HepG2 (cell line): ENCODE results near the gene IQGAP2. TPM values are rescaled to one million over a fixed set of nuclear protein-coding genes. Genes with fewer than 3 reads are reported as not detected.

Experiments used
- ATAC-seq: fragments of 200-7000 bp; cut with Tn5 transposase; 3 replicates; pipeline ENCODE4 v1.9.1; 2020; ENCODE audit warnings: mild to moderate bottlenecking, moderate library complexity
- BruUV-seq: library from RNA; stranded (reverse); fragments of 400-500 nt; replicated peaks from 2 replicates; lab custom pipeline; 2021; lab: Mats Ljungman, UMichigan
- CTCF ChIA-PET: fragments of 300-600 bp; formaldehyde crosslinking; extraction: SDS; loops from one replicate; lab custom pipeline; 2021; ENCODE audit warnings: low total read pairs, inconsistent platforms, low intra/inter-chr PET ratio; lab: Yijun Ruan, JAX
- POLR2A ChIA-PET: fragments of 350-600 bp; sonication (Branson Sonifier 250); formaldehyde crosslinking; loops from one replicate; lab custom pipeline; 2020; ENCODE audit warnings: antibody characterized with exemption, inconsistent platforms; lab: Yijun Ruan, JAX
- DNase-seq: peaks from one replicate; pipeline ENCODE4 v3.0.0-alpha.2; 2015; ENCODE audit warnings: low spot score
- FAIRE-seq: peaks from 3 replicates; lab custom pipeline; 2011; peaks lifted over from hg19 to GRCh38; lab: Jason Lieb, UNC
- H2AFZ ChIP-seq: one replicate; pipeline ENCODE4 v1.6.1; 2011; ENCODE audit warnings: low read length, inconsistent platforms
- H3K27ac ChIP-seq: fragments of 300-600 bp; 3 replicates; pipeline ENCODE4 v1.8.0; 2011; ENCODE audit warnings: mixed run types, mild to moderate bottlenecking, mixed read lengths, low read length, inconsistent platforms; ENCODE audit not compliant: insufficient read depth; ENCODE audit errors: extremely low read length
- H3K27me3 ChIP-seq, 2 experiments: fragments of 200-600 bp in 1 of 2; 2 replicates in 1 of 2; 3 replicates in 1 of 2; pipeline versions ENCODE4 v1.6.0 to v1.8.0; 2011; ENCODE audit warnings: low read length in 2 of 2, mild to moderate bottlenecking in 2 of 2, moderate library complexity in 2 of 2, inconsistent platforms in 1 of 2; ENCODE audit not compliant: insufficient read depth in 2 of 2, control insufficient read depth in 1 of 2
- H3K36me3 ChIP-seq, 2 experiments: fragments of 200-600 bp in 1 of 2; replicated peaks in 1 of 2; 2 replicates in 1 of 2; 3 replicates in 1 of 2; pipeline versions ENCODE4 v1.5.1 to v1.8.0; 2011; ENCODE audit warnings: low read length in 2 of 2, inconsistent platforms in 1 of 2; ENCODE audit not compliant: insufficient read depth in 2 of 2, control insufficient read depth in 1 of 2
- H3K4me1 ChIP-seq: 2 replicates; pipeline ENCODE4 v1.5.1; 2012; ENCODE audit warnings: low read length, inconsistent platforms; ENCODE audit not compliant: insufficient read depth
- H3K4me2 ChIP-seq: 2 replicates; pipeline ENCODE4 v1.6.0; 2011; ENCODE audit warnings: low read depth, low read length, inconsistent platforms
- H3K4me3 ChIP-seq, 3 experiments: fragments of 200-600 bp in 1 of 3; sonication (generic), shearing (Covaris generic) in 1 of 3; replicated peaks in 1 of 3; 2 replicates each; pipeline ENCODE4 v1.5.1; 2011 to 2016; ENCODE audit warnings: low read length in 3 of 3, inconsistent platforms in 2 of 3, low read depth in 2 of 3, mild to moderate bottlenecking in 2 of 3, control low read depth in 1 of 3, mixed read lengths in 1 of 3; ENCODE audit not compliant: insufficient read depth in 1 of 3
- H3K79me2 ChIP-seq: one replicate; pipeline ENCODE4 v1.6.1; 2011; ENCODE audit warnings: low read length, inconsistent platforms; ENCODE audit not compliant: insufficient read depth
- H3K9ac ChIP-seq: 2 replicates; pipeline ENCODE4 v1.6.0; 2011; ENCODE audit warnings: mild to moderate bottlenecking, low read depth, low read length, inconsistent platforms; ENCODE audit not compliant: insufficient read depth
- H3K9me3 ChIP-seq: 2 replicates; pipeline ENCODE4 v1.5.1; 2012; ENCODE audit warnings: mild to moderate bottlenecking, low read length
- H4K20me1 ChIP-seq: 2 replicates; pipeline ENCODE4 v1.6.0; 2011; ENCODE audit warnings: inconsistent platforms, mild to moderate bottlenecking, low read length, moderate library complexity; ENCODE audit not compliant: insufficient read depth
- CEBPG ChIP-seq: IDR thresholded peaks from 2 replicates; pipeline ENCODE4 v1.6.1; 2016
- DPF2 ChIP-seq: sonication (generic); formaldehyde crosslinking; IDR thresholded peaks from 2 replicates; pipeline ENCODE4 v1.4.0; 2020; ENCODE audit warnings: mild to moderate bottlenecking, low read depth, missing genetic modification reagents, borderline replicate concordance
- GATAD2A ChIP-seq: IDR thresholded peaks from 2 replicates; pipeline ENCODE4 v1.6.1; 2016
- GFI1 ChIP-seq: sonication (generic); formaldehyde crosslinking; IDR thresholded peaks from 2 replicates; pipeline ENCODE4 v1.5.0; 2020; ENCODE audit warnings: missing genetic modification reagents, mild to moderate bottlenecking, borderline replicate concordance
- MATR3 ChIP-seq: sonication (generic); formaldehyde crosslinking; IDR thresholded peaks from 2 replicates; pipeline ENCODE4 v1.4.0; 2020; ENCODE audit warnings: missing genetic modification reagents
- NFIB ChIP-seq: sonication (generic); formaldehyde crosslinking; IDR thresholded peaks from 2 replicates; pipeline ENCODE4 v1.9.0; 2021; ENCODE audit warnings: missing genetic modification reagents, mild to moderate bottlenecking, borderline replicate concordance
- PAF1 ChIP-seq: IDR thresholded peaks from 2 replicates; pipeline ENCODE4 v1.6.1; 2016; ENCODE audit warnings: missing genetic modification reagents, missing compliant biosample characterization
- RBM39 ChIP-seq: fragments of 200-400 bp; formaldehyde crosslinking; IDR thresholded peaks from one replicate; pipeline ENCODE4 v1.6.1; 2018; ENCODE audit warnings: antibody characterized with exemption, mild to moderate bottlenecking, low read depth, low read length; ENCODE audit not compliant: poor library complexity, severe bottlenecking
- SMARCE1 ChIP-seq: fragments of 450-650 bp; IDR thresholded peaks from 2 replicates; pipeline ENCODE4 v1.6.1; 2017; ENCODE audit warnings: borderline replicate concordance
- SYNCRIP ChIP-seq: fragments of 200-400 bp; formaldehyde crosslinking; IDR thresholded peaks from 2 replicates; pipeline ENCODE4 v1.6.1; 2018; ENCODE audit warnings: mild to moderate bottlenecking, low read depth, low read length; ENCODE audit not compliant: insufficient read depth
- TCF7 ChIP-seq: sonication (generic); IDR thresholded peaks from 2 replicates; pipeline ENCODE4 v1.6.1; 2016; ENCODE audit warnings: antibody characterized with exemption, low read depth
- THAP11 ChIP-seq: IDR thresholded peaks from 2 replicates; pipeline ENCODE4 v1.6.1; 2016; ENCODE audit warnings: missing biosample characterization, missing genetic modification reagents
- ZFP1 ChIP-seq: IDR thresholded peaks from 2 replicates; pipeline ENCODE4 v1.6.1; 2016
- ZMYM2 ChIP-seq: sonication (generic); formaldehyde crosslinking; IDR thresholded peaks from 2 replicates; pipeline ENCODE4 v1.8.0; 2022; ENCODE audit warnings: mild to moderate bottlenecking, missing genetic modification reagents
- ZNF136 ChIP-seq: sonication (generic); formaldehyde crosslinking; IDR thresholded peaks from 2 replicates; pipeline ENCODE4 v1.8.1; 2022; ENCODE audit warnings: low read depth, mild to moderate bottlenecking, moderate library complexity, missing genetic modification reagents
- ZNF274 ChIP-seq: sonication (generic); formaldehyde crosslinking; IDR thresholded peaks from 2 replicates; pipeline ENCODE4 v1.5.1; 2020; ENCODE audit warnings: mild to moderate bottlenecking, missing genetic modification reagents
- ZNF644 ChIP-seq: IDR thresholded peaks from 2 replicates; pipeline ENCODE4 v1.6.1; 2016; ENCODE audit warnings: low read depth
- ZNF709 ChIP-seq: sonication (generic); formaldehyde crosslinking; IDR thresholded peaks from 2 replicates; pipeline ENCODE4 v1.5.0; 2020; ENCODE audit warnings: mild to moderate bottlenecking, missing genetic modification reagents
- ZNF788 ChIP-seq: sonication (generic); formaldehyde crosslinking; IDR thresholded peaks from 2 replicates; pipeline ENCODE4 v1.5.0; 2020; ENCODE audit warnings: mild to moderate bottlenecking, missing genetic modification reagents, borderline replicate concordance
- WGBS: methylation state at CpG from one replicate; pipeline ENCODE4 v1.1.6; 2017; ENCODE audit warnings: low lambda C conversion rate; 5-methylcytosine and 5-hydroxymethylcytosine counted together
- in situ Hi-C: cut with HindIII; loops from 2 replicates; pipeline ENCODE4 v1.10.0; 2017; ENCODE audit warnings: low pct_unique_long_range_greater_than_20kb; ENCODE audit not compliant: extremely low pct_ligation_motif_present
- intact Hi-C: fragments of 100-400 bp; cut with micrococcal nuclease; formaldehyde crosslinking; loops from one replicate; pipeline ENCODE4 v1.10.0; 2022; ENCODE audit not compliant: unreplicated experiment
- polyA plus RNA-seq, 8 experiments: library from polyadenylated mRNA; depleted of rRNA in 3 of 8; stranded (reverse) in 7 of 8; unstranded in 1 of 8; fragments of >200 nt; fragmentation: Illumina TruSeq in 4 of 8; extraction: Trizol in 4 of 8; gene quantifications; 2 replicates each; pipeline versions ENCODE4 v1.2.1 to v1.2.3, GENCODE V29; 2011 to 2016; ENCODE audit warnings: low read depth in 4 of 8, missing spikeins in 1 of 8, mixed read lengths in 1 of 8; ENCODE audit not compliant: insufficient read depth in 1 of 8
- total RNA-seq, 5 experiments: library from RNA; depleted of rRNA; stranded (reverse); fragments of >200 nt; fragmentation: Illumina TruSeq; extraction: Trizol; gene quantifications; 2 replicates each; pipeline ENCODE4 v1.2.3, GENCODE V29; 2016; ENCODE audit warnings: low read depth in 1 of 5

Gene IQGAP2
- total and polyA plus RNA-seq, 2 of the 13 experiments (the other 11 are each of a cell fraction or from before 2014, with no cell fraction given) = 35.2 to 83.3 TPM

DNA sequence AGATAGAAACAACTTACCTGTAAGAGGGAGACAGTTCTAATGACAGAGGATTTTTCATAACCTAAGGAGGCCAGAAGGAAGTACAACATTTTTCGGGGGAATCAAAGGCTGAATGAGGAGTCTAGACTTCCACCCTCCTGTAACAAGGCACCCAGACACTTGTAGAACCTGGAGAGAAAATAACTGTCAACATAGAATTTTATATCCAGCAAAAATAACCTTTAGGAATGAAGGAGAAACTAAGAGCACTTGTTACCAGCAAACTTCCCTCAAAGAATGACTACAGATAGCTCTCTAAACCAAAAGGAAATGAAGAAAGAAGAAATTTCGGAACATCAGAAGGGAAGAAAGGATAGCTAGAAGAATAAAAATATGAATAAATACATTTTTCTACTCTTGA, 246.1 kb downstream of the IQGAP2 start:
- Histone ChIP-seq H3K9ac (no peak overlapping the region), H2AFZ (no peak overlapping the region), H3K4me1 (no peaks in the 10 kb centered on the region), H3K9me3 (peaks cover 12% of the 10 kb centered on the region), H3K36me3 (peaks cover 7 to 42% of the 10 kb centered on the region in 2 experiments; a peak in 4 of 5 replicates), H3K4me2 (no peak overlapping the region), H3K27ac (no peak overlapping the region), H3K4me3 (no peak overlapping the region), H4K20me1 (no peaks in the 10 kb centered on the region), H3K27me3 (no peaks in the 10 kb centered on the region; a peak in 1 of 5 replicates), H3K79me2 (no peaks in the 10 kb centered on the region)
- ChIA-PET CTCF (no interaction called here), POLR2A (no interaction called here)
- DNase-seq (no peak), ATAC-seq (no peak), FAIRE-seq (no peak)
- whole genome bisulfite sequencing = 98% methylated on average over 2 of the region's 2 CpGs
- BruUV-seq = no TSS peak
- no peak for TF ChIP-seq ZNF274 (CRISPR knock-in tag)
- TF ChIP-seq THAP11 (CRISPR knock-in tag) = no peak
- no peak for TF ChIP-seq SMARCE1
- TF ChIP-seq ZFP1 (CRISPR knock-in tag) = 0 out of 2 replicates have a peak, but pooled peaks have one; percentile 27
- TF ChIP-seq NFIB = no peak
- TF ChIP-seq ZNF788 (CRISPR knock-in tag) = no peak
- in situ Hi-C loops = no loop called here
- intact Hi-C loops = no loop called here

DNA sequence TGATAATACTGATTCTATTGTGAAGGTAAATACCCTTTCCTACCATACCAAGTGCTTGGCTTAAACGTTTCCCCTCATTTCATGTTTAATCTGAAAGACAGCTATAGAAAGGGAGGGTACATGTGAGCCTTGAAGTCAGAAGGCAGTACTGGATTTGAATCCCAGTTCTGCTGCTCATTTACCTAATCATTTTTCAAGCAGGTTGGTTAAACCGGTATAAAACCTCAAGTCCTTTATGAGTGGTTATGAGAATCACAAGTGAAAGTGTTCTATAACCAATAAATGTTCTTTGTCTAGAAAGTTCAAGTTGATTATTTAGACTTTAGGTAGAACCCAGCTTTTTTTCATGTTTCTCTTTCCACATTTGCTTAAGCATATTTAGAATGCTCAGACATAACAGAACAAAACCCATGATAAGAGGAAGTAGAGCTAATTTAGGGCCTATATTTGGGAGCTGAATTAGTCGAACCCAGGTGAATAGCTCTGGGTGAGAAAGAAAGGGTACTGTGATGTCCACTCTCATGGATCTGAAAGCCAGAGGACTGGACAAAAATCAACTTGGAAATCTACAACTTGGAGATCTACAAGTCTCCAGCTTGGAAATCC, 249.8 kb downstream of the IQGAP2 start:
- Histone ChIP-seq H2AFZ (no peak overlapping the region), H3K4me1 (no peaks in the 10 kb centered on the region), H3K4me2 (no peak overlapping the region), H3K9ac (no peak overlapping the region), H3K79me2 (no peaks in the 10 kb centered on the region), H3K27me3 (no peaks in the 10 kb centered on the region), H3K4me3 (no peak overlapping the region), H4K20me1 (no peaks in the 10 kb centered on the region)
- no peak for ATAC-seq
- CTCF ChIA-PET = no interaction called here
- no peak for DNase-seq
- no TSS peak for BruUV-seq
- intact Hi-C loops = no loop called here
- WGBS = 91% methylated on average over 3 of the region's 3 CpGs
- no peak for TF ChIP-seq ZNF709 (CRISPR knock-in tag)
- no peak for TF ChIP-seq GATAD2A
- no peak for TF ChIP-seq GFI1 (CRISPR knock-in tag)
- no peak for TF ChIP-seq SYNCRIP
- no peak for TF ChIP-seq MATR3 (CRISPR knock-in tag)
- no peak for TF ChIP-seq ZMYM2 (CRISPR knock-in tag)
- no peak for TF ChIP-seq RBM39
- no peak for TF ChIP-seq TCF7
- no peak for TF ChIP-seq ZNF136 (CRISPR knock-in tag)
- no peak for TF ChIP-seq ZNF644
- no peak for TF ChIP-seq PAF1 (CRISPR knock-in tag)
- TF ChIP-seq CEBPG = no peak
- TF ChIP-seq DPF2 (CRISPR knock-in tag) = no peak
- TF ChIP-seq, all 625 proteins: peak for 0
- peaks cover 8 to 44% of the 10 kb centered on the region in 2 experiments; a peak in 4 of 5 replicates for H3K36me3 ChIP-seq
- peaks cover 12% of the 10 kb centered on the region for H3K9me3 ChIP-seq
- no peak overlapping the region for H3K27ac ChIP-seq
- in situ Hi-C loops = no loop called here
- POLR2A ChIA-PET = no interaction called here
- no peak for FAIRE-seq
